NB4 (cell line): Measurements from ENCODE around the gene CCDC91.

ENCODE experiments used
- DNase-seq: peaks from one replicate; pipeline ENCODE4 v3.0.0; 2010; ENCODE audit warnings: low read depth
- H3K4me3 ChIP-seq: one replicate; pipeline ENCODE4 v1.5.1; 2011; ENCODE audit warnings: mild to moderate bottlenecking, low read depth, low read length, moderate library complexity
- CTCF ChIP-seq: IDR thresholded peaks from one replicate; pipeline ENCODE4 v1.5.1; 2012; ENCODE audit warnings: low read depth, low read length
- MYC ChIP-seq: IDR thresholded peaks from 2 replicates; pipeline ENCODE4 v1.6.1; 2011; ENCODE audit warnings: low read depth, low read length
- POLR2A ChIP-seq: IDR thresholded peaks from 2 replicates; pipeline ENCODE4 v1.6.1; 2011; ENCODE audit warnings: mild to moderate bottlenecking; ENCODE audit not compliant: insufficient read length; ENCODE audit errors: extremely low read depth
- TF ChIP-seq, protein P1 (sequence below): IDR thresholded peaks from 2 replicates; pipeline ENCODE4 v1.6.1; 2011; ENCODE audit warnings: low read depth, low read length

The CCDC91 gene

DNA sequence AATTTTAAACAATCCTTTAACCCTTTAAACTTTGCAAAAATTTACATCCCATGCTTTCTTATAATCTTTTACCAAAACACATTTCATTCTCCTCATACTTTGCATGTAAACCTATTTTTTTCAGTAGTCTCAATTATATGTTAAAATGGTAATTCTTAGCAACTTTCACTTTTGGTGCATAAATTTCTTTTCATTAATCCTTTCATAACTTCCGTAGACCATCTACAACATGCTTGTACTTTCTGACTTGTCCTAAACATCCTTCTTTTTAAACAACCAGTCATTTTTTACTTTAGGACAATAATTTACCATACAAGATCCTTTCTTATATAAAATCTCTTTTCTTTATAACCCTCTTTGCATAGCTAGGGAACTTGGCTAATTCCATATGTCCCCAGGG is 19.5 kb downstream of the CCDC91 start:
- no peak overlapping the region for H3K4me3 ChIP-seq
- TF ChIP-seq MYC (no peak), POLR2A (no peak), CTCF (no peak)
- TF ChIP-seq, protein P1, sequence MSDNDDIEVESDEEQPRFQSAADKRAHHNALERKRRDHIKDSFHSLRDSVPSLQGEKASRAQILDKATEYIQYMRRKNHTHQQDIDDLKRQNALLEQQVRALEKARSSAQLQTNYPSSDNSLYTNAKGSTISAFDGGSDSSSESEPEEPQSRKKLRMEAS, result no peak
- DNase-seq, result peak; percentile 57

DNA sequence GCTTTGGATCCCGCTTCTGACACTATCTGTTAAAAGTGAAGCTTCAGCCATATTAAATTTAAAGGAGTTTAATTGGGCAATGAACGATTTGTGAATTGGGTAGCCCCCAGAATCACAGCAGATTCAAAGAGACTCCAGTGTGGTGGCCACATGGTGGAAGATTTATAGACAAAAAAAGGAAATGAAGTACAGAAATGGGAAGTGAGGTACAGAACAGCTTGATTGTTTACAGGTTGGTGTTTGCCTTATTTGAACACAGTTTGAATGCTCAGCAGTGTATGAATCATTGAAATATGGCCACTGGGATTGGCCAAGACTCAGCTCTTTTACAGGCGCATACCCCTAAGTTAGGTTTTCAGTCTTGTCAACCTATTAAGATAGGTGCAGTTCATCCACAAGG is 21.9 kb downstream of the CCDC91 start:
- no peak overlapping the region for H3K4me3 ChIP-seq
- TF ChIP-seq, protein P1, result no peak
- TF ChIP-seq POLR2A (no peak), MYC (no peak), CTCF (no peak)
- no peak for DNase-seq

GRCh38 chr12:28215021-28215420 is 24.8 kb downstream of the CCDC91 start:
- TF ChIP-seq MYC, result no peak
- TF ChIP-seq POLR2A, result no peak
- no peak for TF ChIP-seq CTCF
- TF ChIP-seq, protein P1, result no peak
- no peak for DNase-seq

DNA sequence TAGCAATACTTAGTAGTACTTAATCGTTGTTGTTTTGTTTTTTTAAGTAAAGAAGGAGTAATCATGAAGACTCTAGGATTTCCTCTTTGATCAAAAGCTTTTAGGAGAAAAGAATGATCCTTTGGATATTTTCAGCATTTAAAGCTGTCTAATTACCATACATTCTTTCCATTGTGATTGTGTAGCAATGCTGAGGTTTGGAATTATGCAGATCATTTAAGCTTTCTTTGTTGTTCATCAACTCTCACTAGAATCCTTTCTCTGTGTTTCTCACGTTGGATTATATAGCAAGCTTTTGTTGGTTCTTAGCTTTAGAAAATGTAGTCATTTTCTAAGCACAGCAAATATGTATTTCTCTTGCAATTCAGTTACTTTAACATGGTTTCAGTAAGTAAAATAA is 25.8 kb downstream of the CCDC91 start:
- no peak for DNase-seq
- no peak overlapping the region for H3K4me3 ChIP-seq
- no peak for TF ChIP-seq POLR2A
- TF ChIP-seq CTCF, result no peak
- TF ChIP-seq, protein P1, result no peak
- no peak for TF ChIP-seq MYC

More at GRCh38 chr12:28215021-28215420, 24.8 kb downstream of the CCDC91 start:
- H3K4me3 ChIP-seq, result no peak overlapping the region

GRCh38 chr12:28217805-28218204 is 27.5 kb downstream of the CCDC91 start:
- no peak for DNase-seq
- no peak for TF ChIP-seq POLR2A
- TF ChIP-seq MYC, result no peak
- no peak for TF ChIP-seq CTCF
- TF ChIP-seq, protein P1, result no peak
- H3K4me3 ChIP-seq, result no peak overlapping the region

- no peak overlapping the region for H3K4me3 ChIP-seq
- TF ChIP-seq CTCF (no peak), POLR2A (no peak), MYC (no peak)
- TF ChIP-seq, protein P1, result no peak
Observed at GRCh38 chr12:28218875-28219274, 28.6 kb downstream of the CCDC91 start.

More at GRCh38 chr12:28218875-28219274, 28.6 kb downstream of the CCDC91 start:
- no peak for DNase-seq
